Body of pancreas (tissue), 4 donors: ENCODE measurements around the gene NT5C2.

Experiments
- POLR2A ChIP-seq, 3 donors: fragments of 450-650 bp; IDR thresholded peaks; one replicate each; pipeline ENCODE4 v1.6.1; 2016; ENCODE audit warnings: antibody characterized with exemption in 3 of 3, mild to moderate bottlenecking in 2 of 3
- TF ChIP-seq, protein P1 (sequence below), 7 experiments: fragments of 450-650 bp in 4 of 7; fragments of 200-600 bp in 3 of 7; sonication (generic) in 3 of 7; IDR thresholded peaks; one replicate each; pipeline ENCODE4 v1.5.1; 2016 to 2019; ENCODE audit warnings: antibody characterized with exemption in 7 of 7

DNA sequence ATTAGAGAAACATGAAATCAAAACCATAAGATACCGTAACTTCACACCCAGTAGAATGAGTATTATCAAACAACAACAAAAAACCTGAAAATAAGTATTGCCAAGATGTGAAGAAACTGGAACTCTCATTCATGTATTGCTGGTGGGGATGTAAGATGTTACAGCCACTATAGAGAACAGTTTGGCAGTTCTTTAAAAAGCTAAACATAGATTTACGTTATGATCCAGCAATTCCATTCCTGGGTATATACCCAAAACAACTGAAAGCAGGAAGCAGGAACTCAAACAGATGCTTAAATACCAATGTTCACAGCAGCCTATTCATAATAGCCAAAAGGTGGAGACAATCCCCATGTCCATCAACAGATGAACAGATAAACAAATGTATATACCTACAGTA, 72.5 kb downstream of the NT5C2 start:
- TF ChIP-seq POLR2A (IDR thresholded peaks at IDR 0.05) = no peak
- TF ChIP-seq, protein P1, sequence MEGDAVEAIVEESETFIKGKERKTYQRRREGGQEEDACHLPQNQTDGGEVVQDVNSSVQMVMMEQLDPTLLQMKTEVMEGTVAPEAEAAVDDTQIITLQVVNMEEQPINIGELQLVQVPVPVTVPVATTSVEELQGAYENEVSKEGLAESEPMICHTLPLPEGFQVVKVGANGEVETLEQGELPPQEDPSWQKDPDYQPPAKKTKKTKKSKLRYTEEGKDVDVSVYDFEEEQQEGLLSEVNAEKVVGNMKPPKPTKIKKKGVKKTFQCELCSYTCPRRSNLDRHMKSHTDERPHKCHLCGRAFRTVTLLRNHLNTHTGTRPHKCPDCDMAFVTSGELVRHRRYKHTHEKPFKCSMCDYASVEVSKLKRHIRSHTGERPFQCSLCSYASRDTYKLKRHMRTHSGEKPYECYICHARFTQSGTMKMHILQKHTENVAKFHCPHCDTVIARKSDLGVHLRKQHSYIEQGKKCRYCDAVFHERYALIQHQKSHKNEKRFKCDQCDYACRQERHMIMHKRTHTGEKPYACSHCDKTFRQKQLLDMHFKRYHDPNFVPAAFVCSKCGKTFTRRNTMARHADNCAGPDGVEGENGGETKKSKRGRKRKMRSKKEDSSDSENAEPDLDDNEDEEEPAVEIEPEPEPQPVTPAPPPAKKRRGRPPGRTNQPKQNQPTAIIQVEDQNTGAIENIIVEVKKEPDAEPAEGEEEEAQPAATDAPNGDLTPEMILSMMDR (IDR thresholded peaks at IDR 0.05) = no peak
